SK-N-MC (cell line): Measurements from ENCODE around the gene NRTN.

Experiments
- DNase-seq: peaks from one replicate; pipeline ENCODE4 v3.0.0-alpha.2; 2011; ENCODE audit warnings: low read depth, low spot score
- H3K27ac ChIP-seq: fragments of 200-600 bp; sonication (generic); 2 replicates; pipeline ENCODE4 v1.5.1; 2016; ENCODE audit warnings: mixed run types
- H3K36me3 ChIP-seq: fragments of 200-600 bp; sonication (generic); 2 replicates; pipeline ENCODE4 v1.6.1; 2017; ENCODE audit warnings: antibody characterized with exemption, low read length, mixed read lengths; ENCODE audit not compliant: insufficient read depth
- H3K4me3 ChIP-seq: fragments of 200-600 bp; sonication (generic); 2 replicates; pipeline ENCODE4 v1.5.1; 2016
- H3K9ac ChIP-seq: fragments of 200-600 bp; sonication (generic); 2 replicates; pipeline ENCODE4 v1.8.0; 2017; ENCODE audit warnings: mixed run types, mixed read lengths; ENCODE audit not compliant: insufficient read length
- H3K9me3 ChIP-seq: fragments of 200-600 bp; sonication (generic); 2 replicates; pipeline ENCODE4 v1.6.1; 2017; ENCODE audit warnings: low read depth, mild to moderate bottlenecking, antibody characterized with exemption, low read length, moderate library complexity, mixed read lengths
- EZH2 ChIP-seq: fragments of 200-600 bp; sonication (generic); IDR thresholded peaks from one replicate; pipeline ENCODE4 v1.6.1; 2017; ENCODE audit warnings: antibody characterized with exemption
- FOXP2 ChIP-seq: optimal IDR thresholded peaks from 2 replicates; pipeline ENCODE3; 2011; ENCODE audit warnings: mild to moderate bottlenecking, moderate library complexity; ENCODE audit not compliant: insufficient read depth; ENCODE audit errors: extremely low read length, control extremely low read depth
- POLR2AphosphoS5 ChIP-seq: IDR thresholded peaks from 2 replicates; pipeline ENCODE4 v1.6.1; 2012; ENCODE audit warnings: mild to moderate bottlenecking, low read depth, low read length, borderline replicate concordance

Gene NRTN

DNA sequence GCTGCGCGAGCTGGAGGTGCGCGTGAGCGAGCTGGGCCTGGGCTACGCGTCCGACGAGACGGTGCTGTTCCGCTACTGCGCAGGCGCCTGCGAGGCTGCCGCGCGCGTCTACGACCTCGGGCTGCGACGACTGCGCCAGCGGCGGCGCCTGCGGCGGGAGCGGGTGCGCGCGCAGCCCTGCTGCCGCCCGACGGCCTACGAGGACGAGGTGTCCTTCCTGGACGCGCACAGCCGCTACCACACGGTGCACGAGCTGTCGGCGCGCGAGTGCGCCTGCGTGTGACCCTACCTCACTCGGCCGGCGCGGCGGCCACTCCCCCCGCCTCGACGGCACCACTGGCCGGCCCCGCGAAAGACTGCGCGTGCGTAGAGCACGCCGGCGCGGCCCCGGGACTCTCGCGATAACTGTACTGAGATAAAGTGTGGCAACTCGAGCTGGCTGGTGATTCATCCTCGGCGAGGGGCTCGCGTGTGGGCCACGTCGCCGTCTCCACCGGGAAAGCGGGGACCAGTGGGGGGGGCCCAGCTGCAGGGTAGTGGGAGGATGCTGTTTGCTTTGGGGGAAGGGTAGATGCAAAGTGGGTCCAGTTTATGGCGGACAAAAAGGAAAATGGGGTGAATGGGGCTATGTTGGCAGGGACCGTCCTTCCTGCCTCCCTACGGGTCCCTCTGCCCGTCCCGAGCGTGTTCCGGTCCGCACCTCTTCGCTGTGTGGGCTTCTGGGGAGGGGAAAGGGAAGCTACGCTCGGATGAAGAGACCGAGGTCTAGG lies 23.2 kb downstream of the NRTN start:
- Histone ChIP-seq H3K4me3 (peak overlapping the region; percentile 87), H3K36me3 (no peaks in the 10 kb centered on the region), H3K9ac (peak overlapping the region; percentile 89), H3K27ac (peak overlapping the region; percentile 97), H3K9me3 (no peaks in the 10 kb centered on the region)
- DNase-seq: peak; percentile 63
- TF ChIP-seq FOXP2 (no peak), POLR2AphosphoS5 (peak; percentile 97)

DNA sequence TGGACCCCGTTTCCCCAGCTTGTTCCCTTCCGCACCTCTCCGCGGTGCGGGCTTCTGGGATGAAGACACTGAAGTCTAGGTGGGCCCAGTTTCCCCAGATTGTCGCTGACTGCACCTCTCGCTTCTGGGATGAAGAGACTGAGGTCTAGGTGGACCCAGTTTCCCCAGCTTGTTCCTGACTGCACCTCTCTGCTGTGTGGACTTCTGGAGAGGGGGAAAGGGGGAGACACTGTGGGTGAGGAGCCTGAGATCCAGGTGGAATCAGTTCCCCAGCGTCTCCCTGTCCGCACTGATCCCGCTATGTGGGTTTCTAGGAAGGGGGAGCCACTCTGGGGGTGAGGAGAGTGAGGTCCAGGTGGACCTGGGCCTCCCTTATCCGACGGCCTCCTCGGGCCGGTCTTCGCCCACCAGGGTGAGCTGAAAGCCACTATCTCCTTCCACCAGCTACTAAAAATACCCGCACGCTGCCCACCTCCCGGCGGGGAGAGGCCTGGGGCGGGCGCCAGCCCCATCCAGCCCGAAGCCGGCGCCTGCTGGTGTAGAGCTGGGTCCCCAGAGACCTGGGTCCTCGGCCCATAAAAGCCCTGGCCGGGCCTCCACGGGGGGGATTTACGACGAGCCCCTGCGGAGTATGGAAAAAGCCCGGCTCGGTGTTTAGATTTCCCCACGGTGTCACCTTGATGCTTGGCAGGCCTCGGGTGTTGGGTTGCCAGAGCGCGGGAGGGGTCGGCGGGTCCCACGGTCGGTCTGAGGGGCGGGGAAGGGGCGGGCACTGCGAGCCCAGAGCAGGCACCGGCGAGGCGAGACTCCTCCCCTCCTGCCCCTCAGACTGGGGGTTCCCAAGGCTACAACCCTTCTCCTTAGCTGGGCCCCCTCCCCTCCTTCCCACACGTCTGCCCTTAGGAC lies 24.0 kb downstream of the NRTN start:
- peak overlapping the region; percentile 89 for H3K9ac ChIP-seq
- no peak for TF ChIP-seq FOXP2
- no peak for TF ChIP-seq EZH2
- no peak for TF ChIP-seq POLR2AphosphoS5
- H3K9me3 ChIP-seq: no peaks in the 10 kb centered on the region
- peak overlapping the region; percentile 97 for H3K27ac ChIP-seq
- H3K4me3 ChIP-seq: peak overlapping the region; percentile 87
- DNase-seq: no peak
- no peaks in the 10 kb centered on the region for H3K36me3 ChIP-seq

DNA sequence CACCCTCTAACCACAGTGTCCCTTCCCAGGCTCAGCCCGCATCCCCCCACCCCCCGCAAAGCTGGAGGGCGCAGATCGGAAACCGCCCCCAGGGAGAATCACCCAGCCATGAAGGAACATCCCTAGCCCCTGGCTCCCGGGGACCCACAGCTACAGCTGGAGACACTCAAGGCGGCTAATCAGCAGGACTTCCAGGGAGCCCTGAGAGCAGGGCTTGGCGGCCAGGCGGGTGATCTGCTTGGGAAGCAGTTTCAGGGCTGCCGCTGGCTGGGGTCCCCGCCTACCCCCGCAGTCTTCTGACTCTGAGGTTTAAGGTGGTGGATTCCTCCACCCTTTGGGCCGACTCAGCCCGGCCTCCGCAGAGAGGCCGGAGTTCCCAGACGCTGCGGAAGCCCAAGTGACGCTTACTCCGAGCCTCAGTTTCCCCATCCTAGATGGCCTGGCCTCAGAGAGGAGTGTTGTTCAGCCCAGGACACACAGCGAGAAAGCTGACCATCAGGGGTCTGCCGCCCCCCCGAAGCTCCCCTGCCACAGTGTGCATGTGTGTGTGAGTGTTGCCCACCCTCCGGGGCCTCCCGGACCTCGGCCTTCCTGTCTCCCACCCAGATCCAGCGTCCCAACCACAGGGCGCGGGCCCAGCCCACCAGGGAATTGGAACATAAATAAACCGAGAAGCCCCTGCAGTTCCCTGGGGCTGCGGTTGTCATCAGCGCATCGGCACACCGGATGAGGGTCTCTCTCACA lies 24.9 kb downstream of the NRTN start:
- TF ChIP-seq EZH2 (no peak), FOXP2 (no peak), POLR2AphosphoS5 (no peak)
- Histone ChIP-seq H3K9me3 (no peaks in the 10 kb centered on the region), H3K9ac (no peak overlapping the region), H3K36me3 (no peaks in the 10 kb centered on the region), H3K4me3 (peak overlapping the region; percentile 87), H3K27ac (peak overlapping the region; percentile 97)
- DNase-seq: no peak

DNA sequence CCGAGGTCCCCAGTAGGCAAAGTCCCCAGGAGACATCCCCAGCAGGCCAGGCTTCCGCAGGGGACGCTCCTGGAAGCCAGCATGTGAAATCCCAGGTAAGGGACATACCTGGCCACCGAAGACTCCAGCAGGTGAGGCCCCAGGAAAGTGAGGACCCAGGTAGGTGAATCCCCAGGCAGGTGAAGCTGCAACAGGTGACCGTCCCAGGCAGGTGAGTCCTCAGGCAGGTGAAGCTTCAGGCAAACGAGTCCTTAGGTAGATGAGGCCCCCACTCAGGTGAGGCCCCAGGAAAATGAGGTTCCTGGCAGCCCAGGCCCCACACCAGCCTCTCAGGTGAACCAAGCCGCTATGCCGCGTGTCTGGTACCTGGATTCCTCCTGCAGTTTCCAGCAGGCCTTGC lies 26.3 kb downstream of the NRTN start:
- H3K9ac ChIP-seq: no peak overlapping the region

DNA sequence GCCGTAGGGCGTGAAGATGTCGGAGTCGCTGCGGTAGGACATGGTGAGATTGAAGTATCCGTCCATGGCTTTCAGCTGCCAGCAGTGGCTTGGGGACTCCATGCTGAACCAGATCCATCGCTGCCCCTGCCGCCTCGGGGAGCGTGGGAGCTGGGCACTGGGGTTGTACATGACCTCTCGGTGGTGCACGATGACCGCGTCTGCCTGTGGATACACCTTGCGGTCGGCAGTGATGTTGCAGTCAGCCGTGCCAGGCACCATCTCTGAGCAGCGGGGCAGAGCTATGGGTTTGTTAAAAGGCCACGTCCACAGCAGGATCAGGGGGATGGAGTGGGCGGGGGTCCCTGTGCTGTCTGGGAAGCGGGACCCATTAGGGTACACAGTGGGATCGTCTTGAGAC lies 27.2 kb downstream of the NRTN start:
- H3K36me3 ChIP-seq: no peaks in the 10 kb centered on the region
- no peak for DNase-seq
- TF ChIP-seq POLR2AphosphoS5: no peak
- TF ChIP-seq FOXP2: no peak
- no peak for TF ChIP-seq EZH2
- H3K9ac ChIP-seq: no peak overlapping the region
- H3K9me3 ChIP-seq: no peaks in the 10 kb centered on the region
- no peak overlapping the region for H3K27ac ChIP-seq
- H3K4me3 ChIP-seq: no peak overlapping the region

More for the DNA sequence above, 26.3 kb downstream of the NRTN start:
- DNase-seq: no peak
- H3K27ac ChIP-seq: no peak overlapping the region
- H3K36me3 ChIP-seq: no peaks in the 10 kb centered on the region
- no peaks in the 10 kb centered on the region for H3K9me3 ChIP-seq
- no peak for TF ChIP-seq POLR2AphosphoS5
- TF ChIP-seq EZH2: no peak
- TF ChIP-seq FOXP2: no peak
- H3K4me3 ChIP-seq: no peak overlapping the region

DNA sequence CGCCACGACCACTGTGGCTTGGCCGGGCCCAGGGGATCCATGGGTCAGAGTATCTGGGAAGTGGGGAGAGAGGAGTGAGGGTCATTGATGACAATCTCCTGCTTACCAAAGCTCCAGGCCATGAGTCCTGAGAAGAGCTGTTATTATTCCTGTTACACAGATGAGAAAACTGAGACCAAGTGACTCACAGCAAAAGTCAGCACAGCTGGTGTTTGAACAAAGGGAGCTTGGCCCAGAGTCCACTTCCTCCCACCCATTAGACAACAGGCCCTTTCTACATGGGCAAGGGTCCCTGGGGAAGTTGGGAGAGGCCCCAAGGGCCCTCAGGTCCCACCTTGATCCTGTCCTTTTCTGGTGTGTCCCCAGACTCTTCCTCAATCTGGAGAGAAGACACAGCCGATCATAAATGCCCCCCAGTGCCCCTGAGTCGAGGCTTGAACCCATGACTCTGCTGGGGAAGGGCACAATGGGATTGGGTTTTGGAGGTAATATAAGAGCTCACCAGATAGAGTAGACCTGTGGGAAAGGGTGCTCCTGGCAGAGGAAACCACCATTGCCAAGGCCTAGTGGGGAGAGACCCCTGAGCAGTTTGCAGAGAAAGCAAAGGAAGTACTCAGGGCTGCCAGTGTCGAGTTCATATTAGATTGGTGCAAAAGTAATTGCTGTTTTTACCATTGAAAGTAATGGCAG lies 27.8 kb downstream of the NRTN start:
- Histone ChIP-seq H3K9me3 (no peaks in the 10 kb centered on the region), H3K27ac (no peak overlapping the region), H3K4me3 (no peak overlapping the region), H3K36me3 (no peaks in the 10 kb centered on the region), H3K9ac (no peak overlapping the region)
- no peak for TF ChIP-seq FOXP2
- TF ChIP-seq EZH2: no peak
- no peak for TF ChIP-seq POLR2AphosphoS5
- DNase-seq: no peak

DNA sequence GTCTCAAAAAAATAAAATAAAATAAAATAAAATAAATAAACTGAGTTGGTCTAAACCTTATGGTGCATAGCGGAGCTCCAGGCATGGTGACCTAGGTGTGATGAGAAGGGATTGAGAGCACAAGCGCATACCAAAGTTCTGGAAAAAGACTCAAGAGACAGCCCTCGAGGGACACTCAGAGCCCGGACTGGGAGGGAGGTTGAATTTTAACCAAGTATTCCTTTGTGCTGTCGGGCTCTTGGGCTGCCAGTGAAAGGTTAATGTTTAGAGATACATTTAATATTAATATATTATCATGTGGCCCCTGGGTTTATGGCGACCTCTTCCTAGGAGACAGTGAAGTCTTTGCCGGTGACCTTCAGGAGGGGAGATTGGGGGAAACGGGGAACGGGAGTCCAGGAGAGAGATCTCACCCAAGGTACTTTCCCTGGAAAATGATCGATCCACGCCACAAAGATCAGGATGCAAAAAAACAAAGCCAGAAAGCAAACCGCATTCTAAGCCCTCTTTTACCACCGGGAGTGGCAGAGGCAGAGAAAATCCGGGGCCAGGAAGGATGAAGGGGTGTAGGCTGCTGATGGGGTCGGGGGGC lies 33.0 kb downstream of the NRTN start:
- TF ChIP-seq POLR2AphosphoS5: no peak
- no peak for TF ChIP-seq FOXP2
- TF ChIP-seq EZH2: no peak
- Histone ChIP-seq H3K9me3 (no peaks in the 10 kb centered on the region), H3K27ac (no peak overlapping the region), H3K9ac (no peak overlapping the region), H3K4me3 (no peak overlapping the region), H3K36me3 (no peaks in the 10 kb centered on the region)
- no peak for DNase-seq
